Gastrocnemius medialis (tissue), 4 donors: ENCODE measurements around the gene DOC2B. TPM values are rescaled to one million over a fixed set of nuclear protein-coding genes. Genes with fewer than 3 reads are reported as not detected.
"Not testable (repeated sequence)": the region's sequence is repeated elsewhere in the genome, so short reads cannot be mapped to it uniquely, and the experiment has no call there.

Experiments
- ATAC-seq, 2 donors: fragments of 150-250 bp; one replicate each; pipeline ENCODE4 v1.9.1; 2016
- DNase-seq, 2 donors: peaks; one replicate each; pipeline ENCODE4 v3.0.0-alpha.2; 2019
- H3K27ac ChIP-seq, 4 donors: fragments of 200-600 bp; sonication (generic); 1 replicate in 1 of 4; 2 replicates in 3 of 4; pipeline ENCODE4 v1.5.1; 2016 to 2018; ENCODE audit warnings: mild to moderate bottlenecking in 2 of 4, moderate library complexity in 1 of 4
- H3K27me3 ChIP-seq, 3 donors: fragments of 200-600 bp; sonication (generic) in 2 of 3; 1 replicate in 1 of 3; 2 replicates in 2 of 3; pipeline versions ENCODE4 v1.5.1 to v1.6.0; 2016 to 2019; ENCODE audit warnings: mild to moderate bottlenecking in 1 of 3, moderate library complexity in 1 of 3
- H3K36me3 ChIP-seq, 2 donors: fragments of 200-600 bp; sonication (generic) in 1 of 2; one replicate each; pipeline ENCODE4 v1.5.1; 2017 to 2018
- H3K4me1 ChIP-seq, 2 donors: fragments of 200-600 bp; sonication (generic) in 1 of 2; one replicate each; pipeline ENCODE4 v1.5.1; 2016 to 2017; ENCODE audit warnings: mild to moderate bottlenecking in 2 of 2
- H3K4me3 ChIP-seq, 4 donors: fragments of 200-600 bp; sonication (generic) in 3 of 4; 1 replicate in 1 of 4; 2 replicates in 3 of 4; pipeline ENCODE4 v1.5.1; 2016 to 2019; ENCODE audit warnings: mild to moderate bottlenecking in 2 of 4
- H3K9me3 ChIP-seq, 3 donors: fragments of 200-600 bp; sonication (generic) in 2 of 3; 1 replicate in 1 of 3; 2 replicates in 2 of 3; pipeline ENCODE4 v1.5.1; 2016 to 2019
- POLR2A ChIP-seq, 2 donors: fragments of 450-650 bp; IDR thresholded peaks; one replicate each; pipeline ENCODE4 v1.6.1; 2017; ENCODE audit warnings: antibody characterized with exemption in 2 of 2, mild to moderate bottlenecking in 2 of 2, moderate library complexity in 2 of 2
- in situ Hi-C, 4 donors: fragments of 200-750 bp; cut with MboI; loops; one replicate each; pipeline versions ENCODE4 v1.15.0 to v1.8.0; 2017; ENCODE audit warnings: low sequenced_read_pairs in 4 of 4
- intact Hi-C: fragments of 100-400 bp; cut with DNase I; formaldehyde crosslinking; loops from one replicate; pipeline ENCODE4 v1.15.1; 2023; ENCODE audit warnings: low total_unique reads
- total RNA-seq, 4 donors: library from RNA; depleted of rRNA; stranded (reverse); fragments of >200 nt; gene quantifications; one replicate each; pipeline versions ENCODE4 v1.1.0 to v1.2.3, GENCODE V29; 2016
- TF ChIP-seq, protein P1 (sequence below), 5 experiments: fragments of 450-650 bp in 3 of 5; fragments of 200-600 bp in 2 of 5; sonication (generic) in 2 of 5; IDR thresholded peaks in 4 of 5; conservative IDR thresholded peaks in 1 of 5; 1 replicate in 4 of 5; 2 replicates in 1 of 5; pipeline ENCODE4 v1.5.1; 2016 to 2019; ENCODE audit warnings: antibody characterized with exemption in 5 of 5, mild to moderate bottlenecking in 3 of 5, moderate library complexity in 3 of 5

DOC2B gene
- total RNA-seq, 4 donors from 2014 or later = 1.1 to 4.0 (median 3.8) TPM

GRCh38 chr17:142102-142661 lies 39.3 kb downstream of the DOC2B start:
- H3K4me1 ChIP-seq = no peaks in the 10 kb centered on the region
- in situ Hi-C loops (no loop called here), intact Hi-C loops (loop anchor here (5.0 kb wide), 1 partner anchor 245 kb away; no protein-coding TSS in a partner anchor)
- ATAC-seq (peak in 1 of 2 donors; percentile 41), DNase-seq (peak in 1 of 2 donors; percentile 30)
- no peaks in the 10 kb centered on the region for H3K36me3 ChIP-seq
- no peaks in the 10 kb centered on the region for H3K27me3 ChIP-seq
- H3K27ac ChIP-seq = no peak overlapping the region
- H3K9me3 ChIP-seq = no peaks in the 10 kb centered on the region
- no peak overlapping the region for H3K4me3 ChIP-seq
- TF ChIP-seq, protein P1, sequence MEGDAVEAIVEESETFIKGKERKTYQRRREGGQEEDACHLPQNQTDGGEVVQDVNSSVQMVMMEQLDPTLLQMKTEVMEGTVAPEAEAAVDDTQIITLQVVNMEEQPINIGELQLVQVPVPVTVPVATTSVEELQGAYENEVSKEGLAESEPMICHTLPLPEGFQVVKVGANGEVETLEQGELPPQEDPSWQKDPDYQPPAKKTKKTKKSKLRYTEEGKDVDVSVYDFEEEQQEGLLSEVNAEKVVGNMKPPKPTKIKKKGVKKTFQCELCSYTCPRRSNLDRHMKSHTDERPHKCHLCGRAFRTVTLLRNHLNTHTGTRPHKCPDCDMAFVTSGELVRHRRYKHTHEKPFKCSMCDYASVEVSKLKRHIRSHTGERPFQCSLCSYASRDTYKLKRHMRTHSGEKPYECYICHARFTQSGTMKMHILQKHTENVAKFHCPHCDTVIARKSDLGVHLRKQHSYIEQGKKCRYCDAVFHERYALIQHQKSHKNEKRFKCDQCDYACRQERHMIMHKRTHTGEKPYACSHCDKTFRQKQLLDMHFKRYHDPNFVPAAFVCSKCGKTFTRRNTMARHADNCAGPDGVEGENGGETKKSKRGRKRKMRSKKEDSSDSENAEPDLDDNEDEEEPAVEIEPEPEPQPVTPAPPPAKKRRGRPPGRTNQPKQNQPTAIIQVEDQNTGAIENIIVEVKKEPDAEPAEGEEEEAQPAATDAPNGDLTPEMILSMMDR (IDR thresholded peaks at IDR 0.05 in 4 of 5, conservative IDR thresholded peaks at IDR 0.05 in 1 of 5) = no peak
- no peak for TF ChIP-seq POLR2A (IDR thresholded peaks at IDR 0.05)

- intact Hi-C loops = loop anchor here (5.0 kb wide), 1 partner anchor 248 kb away; no protein-coding TSS in a partner anchor
- in situ Hi-C loops = not testable (repeated sequence)
These were observed 41.8 kb downstream of the DOC2B start for GRCh38 chr17:139401-140205.

GRCh38 chr17:137166-137807 lies 44.2 kb downstream of the DOC2B start, which contains the start of gene SCGB1C2:
SCGB1C2 (plus strand) TSS chr17:137569; CDS start chr17:137591, 22 bp downstream.
- intact Hi-C loops, H3K27me3 ChIP-seq, in situ Hi-C loops, H3K9me3 ChIP-seq, H3K4me3 ChIP-seq, H3K27ac ChIP-seq, H3K36me3 ChIP-seq, H3K4me1 ChIP-seq, ATAC-seq, DNase-seq: not testable (repeated sequence)

More at GRCh38 chr17:139401-140205, 41.8 kb downstream of the DOC2B start:
- H3K27ac ChIP-seq, H3K9me3 ChIP-seq, ATAC-seq, H3K36me3 ChIP-seq, DNase-seq, H3K27me3 ChIP-seq, H3K4me1 ChIP-seq, H3K4me3 ChIP-seq: not testable (repeated sequence)

DNA sequence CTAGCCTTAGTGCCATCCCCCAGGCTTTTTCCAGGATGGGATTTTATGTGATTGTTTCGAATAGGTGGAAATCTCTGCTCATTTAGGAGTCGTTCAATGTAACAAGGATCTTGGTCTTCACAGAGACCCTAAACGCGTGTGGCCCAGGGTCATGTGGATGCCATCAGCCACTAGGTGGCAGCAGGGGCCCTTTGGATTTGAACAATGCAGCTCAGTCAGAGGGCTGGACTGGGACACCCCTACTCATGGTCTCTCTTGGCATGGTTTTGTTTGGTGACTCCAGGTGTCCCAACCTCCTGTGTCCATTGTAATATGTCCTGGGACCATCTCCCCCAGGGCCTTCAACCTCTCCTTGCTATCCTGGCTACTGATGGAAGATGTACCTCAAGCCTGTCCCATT lies 44.9 kb downstream of the DOC2B start:
- H3K27me3 ChIP-seq, H3K4me1 ChIP-seq, in situ Hi-C loops, H3K27ac ChIP-seq, intact Hi-C loops, H3K4me3 ChIP-seq, H3K9me3 ChIP-seq, H3K36me3 ChIP-seq: not testable (repeated sequence)
- DNase-seq = peak in 1 of 2 donors; percentile 65
- TF ChIP-seq, protein P1 (IDR thresholded peaks at IDR 0.05 in 4 of 5, conservative IDR thresholded peaks at IDR 0.05 in 1 of 5) = peak in 2 of 5 experiments; percentile 45 to 54
- peak; percentile 85 to 98 for ATAC-seq

- intact Hi-C loops, H3K27me3 ChIP-seq, H3K27ac ChIP-seq, H3K9me3 ChIP-seq, H3K36me3 ChIP-seq, DNase-seq, ATAC-seq, H3K4me1 ChIP-seq, in situ Hi-C loops, H3K4me3 ChIP-seq: not testable (repeated sequence)
These were observed 45.6 kb downstream of the DOC2B start for GRCh38 chr17:135895-136294.

DNA sequence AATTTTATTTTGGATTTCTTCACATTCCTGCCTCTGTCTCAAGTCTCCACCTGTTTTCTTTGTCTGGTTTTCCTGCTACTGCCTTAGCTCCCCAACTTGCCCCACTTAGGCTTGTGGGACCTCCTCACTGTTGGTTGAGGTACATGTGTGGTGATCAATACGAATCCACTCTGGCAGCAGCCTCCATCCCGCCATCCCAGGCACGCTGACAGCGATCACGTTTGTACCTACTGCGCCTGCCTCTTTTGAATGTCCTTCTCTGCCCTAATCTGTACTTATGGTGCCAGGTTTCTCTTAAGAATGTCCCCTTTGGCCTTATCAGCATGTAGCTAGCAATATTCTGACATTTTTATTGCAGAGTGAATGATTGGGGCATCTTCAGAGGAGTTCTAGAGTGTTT lies 46.4 kb downstream of the DOC2B start:
- in situ Hi-C loops, H3K4me3 ChIP-seq, H3K4me1 ChIP-seq, H3K27me3 ChIP-seq, DNase-seq, intact Hi-C loops, H3K9me3 ChIP-seq, H3K27ac ChIP-seq, H3K36me3 ChIP-seq, ATAC-seq: not testable (repeated sequence)

DNA sequence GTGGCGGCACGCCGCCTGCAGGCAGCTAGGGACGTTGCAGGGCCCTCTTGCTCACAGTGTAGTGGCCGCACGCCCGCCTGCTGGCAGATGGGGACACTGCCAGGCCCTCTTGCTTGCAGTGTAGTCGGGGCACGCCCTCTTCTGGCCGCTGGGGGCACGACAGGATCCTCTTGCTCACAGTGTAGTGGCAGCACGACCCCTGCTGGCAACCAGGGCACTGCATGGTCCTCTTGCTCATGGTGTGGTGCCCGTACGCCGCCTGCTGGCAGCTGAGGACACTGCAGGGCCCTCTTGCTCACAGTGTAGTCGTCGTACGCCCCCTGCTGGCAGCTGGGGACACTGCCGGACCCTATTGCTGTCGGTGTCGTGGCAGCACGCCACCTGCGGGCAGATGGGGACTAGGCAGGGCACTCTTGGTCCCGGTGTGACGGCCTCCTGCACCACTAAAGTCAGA lies 47.1 kb downstream of the DOC2B start:
- in situ Hi-C loops, H3K4me1 ChIP-seq, ATAC-seq, H3K27me3 ChIP-seq, H3K27ac ChIP-seq, H3K36me3 ChIP-seq, H3K4me3 ChIP-seq, DNase-seq, intact Hi-C loops, H3K9me3 ChIP-seq: not testable (repeated sequence)

DNA sequence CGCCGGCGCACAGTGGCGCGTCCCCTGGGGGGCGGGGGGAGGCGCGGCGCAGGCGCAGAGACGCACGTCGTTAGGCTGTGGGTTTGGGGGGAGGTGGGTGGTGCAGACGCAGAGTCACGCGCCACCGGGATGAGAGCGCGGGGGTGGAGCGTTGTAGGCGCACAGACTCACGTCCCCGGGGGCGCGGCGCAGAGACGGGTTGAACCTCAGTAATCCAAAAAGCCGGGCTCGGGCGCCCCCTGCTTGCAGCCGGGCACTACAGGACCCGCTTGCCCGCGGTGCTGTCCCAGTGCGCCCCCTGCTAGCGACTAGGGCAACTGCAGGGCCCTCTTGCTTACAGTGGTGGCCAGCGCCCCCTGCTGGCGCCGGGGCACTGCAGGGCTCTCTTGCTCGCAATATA lies 47.5 kb downstream of the DOC2B start:
- H3K36me3 ChIP-seq, in situ Hi-C loops, ATAC-seq, H3K27me3 ChIP-seq, H3K4me3 ChIP-seq, H3K9me3 ChIP-seq, H3K4me1 ChIP-seq, intact Hi-C loops, DNase-seq, H3K27ac ChIP-seq: not testable (repeated sequence)
